GM12878 (cell line): ENCODE results near the gene ABCC2. TPM values are rescaled to one million over a fixed set of nuclear protein-coding genes. Genes with fewer than 3 reads are reported as not detected.

Experiments used
- ATAC-seq: fragments of 200-7000 bp; cut with Tn5 transposase; 3 replicates; pipeline ENCODE4 v1.9.1; 2020; ENCODE audit warnings: mild to moderate bottlenecking, moderate library complexity
- BruUV-seq: library from RNA; stranded (reverse); fragments of 400-500 nt; replicated peaks from 2 replicates; lab custom pipeline; 2021; lab: Mats Ljungman, UMichigan
- CTCF ChIA-PET: fragments of 300-600 bp; sonication (Branson Sonifier 250); formaldehyde crosslinking; extraction: SDS; loops from one replicate; lab custom pipeline; 2021; ENCODE audit warnings: inconsistent platforms; lab: Yijun Ruan, JAX
- POLR2A ChIA-PET: fragments of 350-600 bp; formaldehyde crosslinking; extraction: SDS; loops from one replicate; lab custom pipeline; 2021; ENCODE audit warnings: inconsistent platforms; lab: Charles Lee
- RAD21 ChIA-PET: fragments of 300-600 bp; sonication (Branson Sonifier 250); formaldehyde crosslinking; loops from one replicate; lab custom pipeline; 2023; ENCODE audit warnings: antibody characterized with exemption; ENCODE audit not compliant: unreplicated experiment; lab: Charles Lee
- SMC1A ChIA-PET: fragments of 300-600 bp; sonication (Branson Sonifier 250); formaldehyde crosslinking; loops from one replicate; lab custom pipeline; 2023; ENCODE audit not compliant: unreplicated experiment, uncharacterized antibody; lab: Charles Lee
- DNase-seq: peaks from one replicate; pipeline ENCODE4 v3.0.0-alpha.2; 2011; ENCODE audit warnings: low read depth, low spot score
- FAIRE-seq: peaks from 3 replicates; lab custom pipeline; 2011; peaks lifted over from hg19 to GRCh38; lab: Jason Lieb, UNC
- H2AFZ ChIP-seq: 2 replicates; pipeline ENCODE4 v1.6.0; 2011; ENCODE audit warnings: low read depth, low read length, control low read depth; ENCODE audit not compliant: control insufficient read depth
- H3K27ac ChIP-seq: 2 replicates; pipeline ENCODE4 v1.5.1; 2011; ENCODE audit warnings: control low read depth; ENCODE audit not compliant: control insufficient read depth, insufficient read depth
- H3K27me3 ChIP-seq, 2 experiments: replicated peaks in 1 of 2; 2 replicates each; pipeline versions ENCODE4 v1.6.0 to v1.6.1; 2011; ENCODE audit warnings: low read length in 1 of 2; ENCODE audit not compliant: control insufficient read depth in 2 of 2, insufficient read depth in 2 of 2
- H3K36me3 ChIP-seq, 2 experiments: 2 replicates each; pipeline ENCODE4 v1.5.1; 2011; ENCODE audit warnings: low read length in 1 of 2; ENCODE audit not compliant: control insufficient read depth in 2 of 2, insufficient read depth in 2 of 2
- H3K4me1 ChIP-seq: 2 replicates; pipeline ENCODE4 v1.6.1; 2011; ENCODE audit warnings: mild to moderate bottlenecking, low read length, moderate library complexity, mixed read lengths; ENCODE audit not compliant: control insufficient read depth, insufficient read depth
- H3K4me2 ChIP-seq: 2 replicates; pipeline ENCODE4 v1.6.0; 2011; ENCODE audit warnings: control low read depth; ENCODE audit not compliant: control insufficient read depth, insufficient read depth
- H3K4me3 ChIP-seq: fragments of 200-600 bp; sonication (generic); 2 replicates; pipeline ENCODE4 v1.5.1; 2016
- H3K79me2 ChIP-seq: 2 replicates; pipeline ENCODE4 v1.6.0; 2011; ENCODE audit warnings: low read length; ENCODE audit not compliant: control insufficient read depth, insufficient read depth
- H3K9ac ChIP-seq: 2 replicates; pipeline ENCODE4 v1.8.0; 2011; ENCODE audit warnings: low read length, control low read depth, mixed read lengths; ENCODE audit not compliant: control insufficient read depth, insufficient read depth
- H3K9me3 ChIP-seq: replicated peaks from 3 replicates; pipeline ENCODE4 v1.5.1; 2011; ENCODE audit warnings: mild to moderate bottlenecking, low read length; ENCODE audit not compliant: control insufficient read depth, insufficient read depth
- H4K20me1 ChIP-seq: 2 replicates; pipeline ENCODE4 v1.6.0; 2011; ENCODE audit not compliant: control insufficient read depth, insufficient read depth
- CEBPB ChIP-seq, 2 experiments: fragments of 150-350 bp in 1 of 2; IDR thresholded peaks; 2 replicates each; pipeline ENCODE4 v1.6.1; 2012 to 2014; ENCODE audit warnings: low read depth in 2 of 2, low read length in 2 of 2, borderline replicate concordance in 1 of 2, inconsistent platforms in 1 of 2
- CEBPZ ChIP-seq: fragments of 150-350 bp; IDR thresholded peaks from 2 replicates; pipeline ENCODE4 v1.6.1; 2016; ENCODE audit warnings: low read depth, low read length
- IRF4 ChIP-seq: IDR thresholded peaks from 2 replicates; pipeline ENCODE4 v1.6.1; 2011; ENCODE audit warnings: low read depth, low read length
- IRF5 ChIP-seq: fragments of 450-650 bp; IDR thresholded peaks from 2 replicates; pipeline ENCODE4 v1.6.1; 2017; ENCODE audit warnings: borderline replicate concordance
- JUNB ChIP-seq: IDR thresholded peaks from 2 replicates; pipeline ENCODE4 v1.6.1; 2016; ENCODE audit warnings: antibody characterized with exemption, mild to moderate bottlenecking
- MTA3 ChIP-seq: IDR thresholded peaks from 2 replicates; pipeline ENCODE4 v1.6.1; 2012; ENCODE audit warnings: low read length, inconsistent platforms, borderline replicate concordance
- NFIC ChIP-seq: IDR thresholded peaks from 2 replicates; pipeline ENCODE4 v1.6.1; 2012; ENCODE audit warnings: low read depth, mild to moderate bottlenecking, inconsistent platforms, low read length, moderate library complexity
- NFXL1 ChIP-seq: fragments of 450-650 bp; IDR thresholded peaks from 2 replicates; pipeline ENCODE4 v1.6.1; 2017; ENCODE audit warnings: antibody characterized with exemption, mild to moderate bottlenecking, borderline replicate concordance
- PML ChIP-seq: IDR thresholded peaks from 2 replicates; pipeline ENCODE4 v1.6.1; 2012; ENCODE audit warnings: low read length, inconsistent platforms
- RELB ChIP-seq: fragments of 450-650 bp; IDR thresholded peaks from 2 replicates; pipeline ENCODE4 v1.6.1; 2017; ENCODE audit warnings: low read depth, mild to moderate bottlenecking, moderate library complexity
- SP1 ChIP-seq: IDR thresholded peaks from one replicate; pipeline ENCODE4 v1.6.1; 2011; ENCODE audit warnings: low read depth, low read length
- SREBF2 ChIP-seq: IDR thresholded peaks from 2 replicates; pipeline ENCODE4 v1.6.1; 2012; ENCODE audit warnings: mild to moderate bottlenecking, low read length
- ZBTB4 ChIP-seq: fragments of 450-650 bp; formaldehyde crosslinking; IDR thresholded peaks from 2 replicates; pipeline ENCODE4 v1.4.0; 2022; ENCODE audit warnings: mild to moderate bottlenecking, moderate library complexity
- WGBS: methylation state at CpG from one replicate; pipeline ENCODE4 v1.1.6; 2016; ENCODE audit warnings: low lambda C conversion rate; ENCODE audit not compliant: insufficient replicate concordance, insufficient coverage; ENCODE audit errors: missing lambda C conversion rate; 5-methylcytosine and 5-hydroxymethylcytosine counted together
- in situ Hi-C: fragments of 300-500 bp; cut with MboI; formaldehyde crosslinking; loops from 9 replicates; pipeline ENCODE4 v1.14.3; 2018; ENCODE audit warnings: mixed read lengths
- intact Hi-C: fragments of 100-400 bp; cut with micrococcal nuclease; formaldehyde crosslinking; loops from one replicate; pipeline ENCODE4 v1.14.2; 2022; ENCODE audit not compliant: unreplicated experiment
- polyA plus RNA-seq, 11 experiments: library from polyadenylated mRNA; depleted of rRNA in 4 of 11; unstranded in 6 of 11; stranded (reverse) in 5 of 11; fragments of >200 nt; fragmentation: Nextera tagmentation in 4 of 11; fragmentation: Illumina TruSeq in 1 of 11; extraction: Ambion mirVana in 4 of 11; extraction: Trizol in 1 of 11; gene quantifications; 1 replicate in 1 of 11; 2 replicates in 10 of 11; pipeline versions ENCODE4 v1.2.1 to v1.2.3, GENCODE V29; 2011 to 2016; ENCODE audit warnings: inconsistent platforms in 2 of 11, missing spikeins in 2 of 11, low read depth in 1 of 11
- total RNA-seq, 4 experiments: library from RNA; depleted of rRNA in 3 of 4; stranded (reverse); fragments of >200 nt in 3 of 4; fragmentation: Illumina TruSeq in 1 of 4; extraction: Trizol in 1 of 4; gene quantifications; 2 replicates each; pipeline versions ENCODE4 v1.2.1 to v1.2.3, GENCODE V29; 2013 to 2021

Gene ABCC2
- total and polyA plus RNA-seq, 10 of the 15 experiments (the other 5 are each of a cell fraction or from before 2014, with no cell fraction given): 0.02 to 0.95 (median 0.21) TPM

- ATAC-seq: no peak
- in situ Hi-C loops (no loop called here), intact Hi-C loops (loop anchor here (10.0 kb wide), 2 partner anchors 371 to 481 kb away; partner anchors contain the start of genes CHUK and PKD2L1)
- no peaks in the 10 kb centered on the region for H3K9me3 ChIP-seq
- H3K27ac ChIP-seq: no peak overlapping the region
- no peak overlapping the region for H2AFZ ChIP-seq
- ChIA-PET POLR2A (interaction anchor here (1.3 kb wide), 1 partner anchor 155 kb away, joined by 4 read pairs; no protein-coding TSS in a partner anchor), SMC1A (interaction anchor here (1.0 to 8.1 kb wide), 5 partner anchors 8 to 192 kb away, joined by 3 to 51 read pairs (median 4); no protein-coding TSS in a partner anchor), RAD21 (interaction anchor here (1.8 to 3.6 kb wide), 2 partner anchors 8 to 192 kb away, joined by 4 to 16 read pairs; no protein-coding TSS in a partner anchor), CTCF (interaction anchor here (0.5 to 15.9 kb wide), 4 partner anchors 8 to 840 kb away, joined by 3 to 340 read pairs (median 12); no protein-coding TSS in a partner anchor)
- H3K27me3 ChIP-seq: no peaks in the 10 kb centered on the region
- no peaks in the 10 kb centered on the region for H3K36me3 ChIP-seq
- BruUV-seq: no TSS peak
- no peaks in the 10 kb centered on the region for H3K79me2 ChIP-seq
- WGBS: 77% methylated on average over 3 of the region's 3 CpGs
- no peak for DNase-seq
- no peaks in the 10 kb centered on the region for H3K4me1 ChIP-seq
- TF ChIP-seq SREBF2 (no peak), MTA3 (no peak), RELB (no peak), CEBPZ (no peak), CEBPB (IDR thresholded peaks at IDR 0.05; ENCODE audit: borderline replicate concordance in 1 of 2, low read depth in 2 of 2, low read length in 2 of 2) (no peak), NFIC (no peak), IRF5 (no peak), NFXL1 (no peak), ZBTB4 (no peak), JUNB (no peak), SP1 (no peak), IRF4 (no peak), PML (no peak)
- H3K4me2 ChIP-seq: no peak overlapping the region
- H3K9ac ChIP-seq: no peak overlapping the region
- H4K20me1 ChIP-seq: no peaks in the 10 kb centered on the region
- H3K4me3 ChIP-seq: no peak overlapping the region
- FAIRE-seq: no peak
Measured at GRCh38 chr10:99853655-99854054, 71.2 kb downstream of the ABCC2 start.
